ENCODE results near the gene TBC1D16. TPM values are rescaled to one million over a fixed set of nuclear protein-coding genes. Genes with fewer than 3 reads are reported as not detected.
A peak's percentile ranks its signal among the peaks of the same experiment; 100 is the strongest.

The TBC1D16 gene
- total RNA-seq: 10 to 100 TPM; 11.9 to 29.7 (median 22.2) TPM

DNA sequence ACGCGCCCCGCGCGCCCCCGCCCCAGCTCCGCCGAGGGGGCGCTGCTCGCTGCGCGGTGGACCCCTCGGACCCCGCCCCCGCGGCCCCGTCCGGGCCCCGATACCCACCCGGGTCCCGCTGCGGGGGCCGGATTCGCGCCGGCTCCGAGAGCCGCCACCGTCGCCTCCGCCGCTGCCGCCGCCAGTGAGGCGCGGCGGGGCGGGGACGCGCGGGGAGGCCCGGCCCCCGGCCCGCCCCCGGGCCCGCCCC is at the start of gene TBC1D16:
Gene TBC1D16, minus strand, starts transcription at position 186 of the 250 bp plus-strand sequence. CDS start 22,325 bp downstream, outside the sequence.
- no peaks in the 10 kb centered on the region for H3K9me3 ChIP-seq
- H3K4me1 ChIP-seq: peaks cover 0 to 7% (median 3%) of the 10 kb centered on the region in 4 donors
- H3K36me3 ChIP-seq: no peaks in the 10 kb centered on the region
- DNase-seq: no peak
- no peaks in the 10 kb centered on the region for H3K27me3 ChIP-seq
- H3K4me3 ChIP-seq: peak within 1 kb of the TSS; percentile 45 to 89 (median 68)
- H3K27ac ChIP-seq: peak within 1 kb of the TSS; percentile 76 to 90 (median 86)
- no peak for TF ChIP-seq POLR2A (IDR thresholded peaks at IDR 0.05)
- TF ChIP-seq CTCF (IDR thresholded peaks at IDR 0.05): no peak

GRCh38 chr17:80084773-80085172 is 49.1 kb upstream of the TBC1D16 start:
- Histone ChIP-seq H3K4me1 (peaks cover 0 to 3% (median 0%) of the 10 kb centered on the region in 4 donors), H3K36me3 (no peaks in the 10 kb centered on the region), H3K27me3 (no peaks in the 10 kb centered on the region), H3K9me3 (no peaks in the 10 kb centered on the region), H3K27ac (no peak overlapping the region), H3K4me3 (no peak overlapping the region)
- DNase-seq: no peak
- TF ChIP-seq CTCF (IDR thresholded peaks at IDR 0.05): no peak
- no peak for TF ChIP-seq POLR2A (IDR thresholded peaks at IDR 0.05)

- H3K9me3 ChIP-seq: no peaks in the 10 kb centered on the region
- H3K27ac ChIP-seq: no peak overlapping the region
- H3K36me3 ChIP-seq: no peaks in the 10 kb centered on the region
- no peak for DNase-seq
- no peak for TF ChIP-seq POLR2A (IDR thresholded peaks at IDR 0.05)
- TF ChIP-seq CTCF (IDR thresholded peaks at IDR 0.05): no peak
- no peaks in the 10 kb centered on the region for H3K27me3 ChIP-seq
- H3K4me1 ChIP-seq: peaks cover 0 to 3% (median 0%) of the 10 kb centered on the region in 4 donors
- no peak overlapping the region for H3K4me3 ChIP-seq
Observed at GRCh38 chr17:80083136-80083661, 47.5 kb upstream of the TBC1D16 start.

- H3K27ac ChIP-seq: no peak overlapping the region
- peaks cover 0 to 3% (median 0%) of the 10 kb centered on the region in 4 donors for H3K4me1 ChIP-seq
- no peak overlapping the region for H3K4me3 ChIP-seq
- TF ChIP-seq CTCF (IDR thresholded peaks at IDR 0.05) (peak; percentile 30 to 75 (median 61)), POLR2A (IDR thresholded peaks at IDR 0.05) (no peak)
- no peaks in the 10 kb centered on the region for H3K27me3 ChIP-seq
- no peaks in the 10 kb centered on the region for H3K9me3 ChIP-seq
- H3K36me3 ChIP-seq: no peaks in the 10 kb centered on the region
- peak in 2 of 3 donors; percentile 51 to 80 for DNase-seq
Observed at GRCh38 chr17:80082403-80083135, 46.9 kb upstream of the TBC1D16 start.

- H3K9me3 ChIP-seq: no peaks in the 10 kb centered on the region
- H3K27ac ChIP-seq: no peak overlapping the region
- H3K4me1 ChIP-seq: peaks cover 0 to 3% (median 0%) of the 10 kb centered on the region in 4 donors
- no peak for TF ChIP-seq CTCF (IDR thresholded peaks at IDR 0.05)
- no peak for TF ChIP-seq POLR2A (IDR thresholded peaks at IDR 0.05)
- H3K27me3 ChIP-seq: no peaks in the 10 kb centered on the region
- DNase-seq: no peak
- H3K36me3 ChIP-seq: no peaks in the 10 kb centered on the region
- H3K4me3 ChIP-seq: no peak overlapping the region
Observed at GRCh38 chr17:80081596-80081995, 45.9 kb upstream of the TBC1D16 start.

Data from Peyer's patch (tissue), 4 donors.